Activated CD4-positive, alpha-beta T cell treated with anti-CD3 and anti-CD28 coated beads, Interleukin-2, Interleukin-6, amounts not matched to agents 100 ng/mL and 50 ng/mL, durations not matched to agents 16 hours and 8 hours (primary cell): ENCODE results near the gene ADRA2B.
"Not testable (repeated sequence)": the region's sequence is repeated elsewhere in the genome, so short reads cannot be mapped to it uniquely, and the experiment has no call there.

Experiments
- DNase-seq: peaks from one replicate; pipeline ENCODE4 v3.0.0-alpha.2; 2020

Gene ADRA2B

DNA sequence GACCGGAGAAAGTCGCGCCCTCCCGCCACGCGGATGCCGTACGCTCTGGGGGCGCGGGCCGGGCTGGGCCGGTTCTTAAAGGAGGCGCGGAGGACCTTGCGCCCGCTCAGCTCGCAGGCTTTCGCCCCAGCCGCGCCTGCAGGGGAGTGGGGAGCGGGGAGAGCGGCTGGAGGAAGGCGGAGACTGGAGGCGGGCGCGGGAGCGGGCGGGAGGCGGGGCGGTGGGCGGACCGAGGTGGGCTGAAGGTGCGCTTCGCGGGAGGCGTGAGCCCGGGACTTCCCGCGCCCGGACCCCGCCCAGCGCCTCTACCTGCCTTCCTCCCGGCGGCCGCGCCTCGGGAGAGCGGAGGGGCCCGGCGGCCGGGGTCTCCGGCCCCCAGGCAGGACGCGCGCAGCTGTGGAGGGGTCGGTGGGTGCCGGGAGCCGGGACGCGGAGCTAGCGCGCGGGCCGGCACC, at the start of gene ADRA2B:
ADRA2B (minus strand) TSS at position 148 of the 455 bp plus-strand sequence. CDS start 422 bp downstream, outside the sequence.
- peak; percentile 80 for DNase-seq

DNA sequence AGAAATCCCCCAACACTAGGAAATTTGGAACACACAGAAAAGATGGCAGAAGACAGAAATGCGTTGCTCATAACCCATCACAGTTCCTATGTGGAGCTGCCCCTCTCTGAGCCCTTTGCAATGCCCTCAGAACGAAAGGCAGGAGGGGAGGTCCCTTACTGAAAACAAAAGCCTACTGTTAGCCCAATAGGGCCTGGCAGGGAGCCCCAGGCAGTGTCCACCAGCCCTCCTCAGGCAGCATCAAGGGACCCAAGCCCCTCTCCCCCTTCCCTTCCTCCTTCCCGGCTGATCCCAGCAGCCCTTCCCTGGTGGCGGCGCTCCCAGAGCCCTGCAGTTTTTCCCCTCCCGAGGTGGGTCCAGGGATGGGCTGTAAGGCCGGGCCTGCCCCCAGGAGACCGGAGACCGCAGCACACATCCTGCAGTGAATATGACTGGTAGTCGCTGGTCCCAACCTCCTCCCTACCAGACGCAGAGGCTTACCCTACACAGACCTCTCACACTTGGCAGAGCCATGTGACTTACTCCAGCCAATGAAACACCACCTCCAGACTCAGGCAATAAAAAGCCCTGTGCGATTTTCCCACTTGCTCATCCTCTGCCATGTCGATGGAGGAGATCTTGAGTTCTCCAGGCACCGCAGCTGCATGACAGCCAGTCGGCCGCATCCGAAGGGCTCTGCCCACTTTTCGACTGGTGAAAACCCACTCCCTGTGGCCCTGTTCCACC, 48.3 kb upstream of the ADRA2B start:
- peak; percentile 89 for DNase-seq

DNA sequence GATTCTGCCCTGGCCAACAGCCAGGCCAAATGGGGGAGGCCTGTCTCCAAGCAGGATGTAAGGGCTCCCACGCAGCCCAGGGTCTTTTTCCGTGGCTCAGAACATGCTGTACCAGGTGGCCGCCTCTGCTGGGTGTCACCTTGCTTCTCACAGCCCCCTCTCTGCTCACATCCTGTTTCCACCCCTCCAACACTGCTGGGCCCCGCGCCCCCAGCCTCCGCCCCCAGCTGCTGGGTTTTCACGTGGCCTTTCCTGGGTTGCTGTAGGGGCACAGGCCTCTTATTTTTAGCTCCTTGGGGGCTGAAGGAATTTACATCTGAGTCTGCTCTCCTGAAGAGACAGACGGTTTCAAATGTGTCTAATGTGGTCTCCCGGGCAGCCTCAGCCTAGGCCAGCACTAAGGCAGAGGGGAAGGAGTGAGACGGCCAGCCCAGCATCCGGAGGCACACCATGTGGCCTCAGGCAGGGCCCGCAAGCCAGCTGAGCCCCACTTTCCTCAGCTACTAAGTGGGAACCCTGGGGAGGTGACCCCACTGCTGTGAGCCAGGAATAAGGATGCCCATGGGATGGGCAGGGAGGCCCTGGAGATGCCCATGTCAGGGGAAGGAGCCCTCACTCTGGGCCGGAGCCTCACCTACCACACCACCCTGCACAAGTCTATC, 47.5 kb upstream of the ADRA2B start:
- DNase-seq = peak; percentile 66

DNA sequence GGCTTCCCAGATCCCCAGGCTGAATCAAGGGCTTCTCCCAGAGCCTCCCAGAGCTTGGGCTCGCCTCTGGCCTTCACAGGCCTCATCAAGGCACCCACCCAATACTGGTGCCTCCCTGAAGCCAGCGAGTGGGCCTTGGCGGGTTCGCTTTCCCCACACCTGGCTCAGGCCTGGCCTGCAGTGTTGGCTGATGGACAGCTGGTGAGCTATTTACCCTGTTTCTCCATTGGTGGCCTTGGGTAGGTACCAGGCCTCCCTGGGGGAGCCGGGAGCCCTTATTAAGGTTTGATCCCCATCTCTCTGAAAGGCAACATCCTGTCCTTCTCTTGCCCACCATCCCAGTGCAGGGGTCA, 47.0 kb upstream of the ADRA2B start:
- DNase-seq = no peak

DNA sequence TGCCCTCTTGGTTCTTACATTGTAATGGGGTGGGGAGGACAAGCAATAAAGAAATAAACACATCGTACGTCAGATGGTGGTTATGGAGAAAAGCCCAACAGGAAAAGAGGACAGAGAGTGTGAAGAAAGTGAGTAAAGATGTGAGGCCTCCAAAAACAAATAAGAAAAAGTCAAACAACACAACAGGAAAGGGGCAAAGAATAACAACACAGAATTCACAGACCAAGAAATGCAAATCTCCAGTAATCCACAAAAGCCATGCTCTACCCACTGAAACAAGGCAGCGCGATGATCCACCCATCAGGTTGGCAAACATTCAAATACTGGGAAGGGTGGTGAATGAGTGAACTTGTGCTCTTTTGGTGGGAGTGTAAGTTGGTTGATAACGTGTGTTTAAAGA, 45.5 kb upstream of the ADRA2B start:
- peak; percentile 28 for DNase-seq

DNA sequence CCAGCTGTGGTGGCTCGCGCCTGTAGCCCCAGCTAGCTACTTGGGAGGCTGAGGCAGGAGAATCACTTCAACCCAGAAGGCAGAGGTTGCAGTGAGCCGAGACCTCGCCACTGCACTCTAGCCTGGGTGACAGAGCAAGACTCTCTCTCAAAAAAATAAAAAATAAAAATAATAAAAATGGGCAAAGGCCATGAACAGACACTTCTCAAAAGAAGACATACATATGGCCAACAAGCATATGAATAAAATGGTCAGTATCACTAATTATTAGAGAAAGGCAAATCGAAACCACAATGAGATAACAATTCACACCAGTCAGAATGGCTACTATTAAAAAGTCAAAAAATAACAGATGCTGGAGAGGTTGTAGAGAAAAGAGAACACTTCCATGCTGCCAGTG, 44.0 kb upstream of the ADRA2B start:
- not testable (repeated sequence) for DNase-seq

DNA sequence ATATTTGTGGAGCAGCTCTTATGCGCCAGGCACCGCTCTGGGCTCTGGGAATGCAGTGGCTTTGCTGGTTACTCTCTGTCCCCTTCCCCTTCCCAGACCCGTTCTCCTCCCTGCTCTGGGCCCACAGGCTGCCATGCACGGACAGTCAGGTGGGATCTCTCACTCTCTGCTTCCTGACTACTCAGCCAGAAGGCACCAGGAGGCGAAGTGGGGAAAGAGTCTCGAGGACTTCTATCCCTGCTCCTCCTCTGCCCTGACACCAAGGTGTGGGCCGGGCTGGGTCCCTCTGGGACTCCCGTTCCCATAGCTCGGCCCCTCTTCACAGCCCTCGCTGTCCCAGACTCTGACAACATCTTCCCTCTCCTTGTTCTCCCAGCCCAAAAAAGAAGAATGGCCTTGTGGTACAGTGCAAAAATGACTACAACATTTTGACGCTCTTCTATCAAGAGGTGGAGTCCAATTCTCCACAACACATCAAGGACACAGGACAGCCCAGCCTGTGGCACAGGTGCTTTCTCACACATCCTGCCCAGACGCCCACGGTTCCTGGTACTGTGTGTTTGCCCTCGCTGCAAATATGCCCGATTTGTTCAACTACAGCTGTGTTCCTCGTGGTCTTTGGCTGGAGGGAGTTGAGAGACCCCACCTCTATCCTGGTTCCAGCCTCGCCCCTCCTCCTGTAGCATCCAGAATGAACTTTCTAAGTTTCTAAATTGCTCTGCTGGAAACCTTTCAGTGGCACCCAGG, 42.9 kb upstream of the ADRA2B start:
- DNase-seq = peak; percentile 60

DNA sequence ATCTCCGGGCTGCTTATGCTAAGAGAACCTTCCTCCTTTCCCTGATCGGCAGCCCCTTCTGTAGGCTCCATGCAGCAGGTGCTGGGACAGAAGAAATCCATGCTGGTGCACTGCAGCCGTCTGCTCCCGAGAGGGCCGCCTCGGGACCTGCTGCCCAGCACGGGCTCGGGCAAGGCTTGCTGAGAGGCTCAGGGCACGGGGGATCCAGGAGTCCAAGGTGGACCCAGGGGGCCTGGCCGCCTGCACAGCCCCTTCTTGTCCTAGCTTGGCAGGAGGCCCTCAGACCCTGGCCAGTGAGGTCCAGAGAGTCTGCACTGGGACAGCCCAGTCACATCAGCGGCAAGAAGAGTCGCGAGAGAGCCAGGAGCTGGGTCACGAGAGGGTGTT, 42.2 kb upstream of the ADRA2B start:
- no peak for DNase-seq

DNA sequence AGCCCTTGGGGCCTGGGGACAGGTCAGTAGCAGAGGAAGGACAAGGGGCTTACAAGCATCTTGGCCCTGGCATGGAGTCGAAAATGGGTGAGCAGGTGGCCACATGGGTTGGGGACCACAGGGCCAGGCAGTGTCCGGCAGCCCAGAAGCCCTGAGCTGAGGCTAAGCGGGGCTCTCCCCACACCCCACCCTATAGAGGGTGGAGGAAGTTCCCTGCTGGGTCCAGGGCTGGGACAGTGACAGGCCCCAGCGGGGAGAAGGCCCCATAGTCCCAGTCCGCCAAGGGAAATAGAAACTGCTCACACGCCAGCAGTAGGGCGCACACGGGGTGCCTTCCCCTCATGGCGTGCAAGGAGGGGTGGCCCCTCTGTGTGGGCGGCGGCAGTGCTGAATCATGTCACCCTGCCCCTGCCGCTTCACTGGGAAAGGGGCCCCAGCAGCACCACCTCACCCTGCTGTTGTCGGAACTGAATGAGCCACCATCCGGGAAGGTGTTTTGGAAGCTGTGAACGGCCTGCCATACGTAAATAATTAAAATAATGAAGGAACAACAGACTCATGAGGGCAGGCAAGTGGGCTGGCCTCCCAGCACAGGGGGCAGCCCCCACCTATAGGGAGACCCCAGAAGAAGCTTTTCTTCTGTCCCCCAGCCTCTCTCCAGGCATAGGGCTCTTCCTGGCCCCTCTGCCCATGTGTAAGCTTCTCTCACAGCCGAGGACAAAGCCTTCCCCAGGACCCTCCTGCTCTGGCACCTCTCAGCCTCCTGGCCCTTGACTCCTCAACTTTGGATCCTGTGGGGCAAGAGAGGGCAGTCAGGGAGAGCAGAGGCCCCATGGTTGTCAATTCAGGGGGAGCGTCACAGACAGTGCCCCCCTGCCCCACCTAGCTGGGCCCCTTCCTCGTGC, 41.5 kb upstream of the ADRA2B start:
- DNase-seq = peak; percentile 92

DNA sequence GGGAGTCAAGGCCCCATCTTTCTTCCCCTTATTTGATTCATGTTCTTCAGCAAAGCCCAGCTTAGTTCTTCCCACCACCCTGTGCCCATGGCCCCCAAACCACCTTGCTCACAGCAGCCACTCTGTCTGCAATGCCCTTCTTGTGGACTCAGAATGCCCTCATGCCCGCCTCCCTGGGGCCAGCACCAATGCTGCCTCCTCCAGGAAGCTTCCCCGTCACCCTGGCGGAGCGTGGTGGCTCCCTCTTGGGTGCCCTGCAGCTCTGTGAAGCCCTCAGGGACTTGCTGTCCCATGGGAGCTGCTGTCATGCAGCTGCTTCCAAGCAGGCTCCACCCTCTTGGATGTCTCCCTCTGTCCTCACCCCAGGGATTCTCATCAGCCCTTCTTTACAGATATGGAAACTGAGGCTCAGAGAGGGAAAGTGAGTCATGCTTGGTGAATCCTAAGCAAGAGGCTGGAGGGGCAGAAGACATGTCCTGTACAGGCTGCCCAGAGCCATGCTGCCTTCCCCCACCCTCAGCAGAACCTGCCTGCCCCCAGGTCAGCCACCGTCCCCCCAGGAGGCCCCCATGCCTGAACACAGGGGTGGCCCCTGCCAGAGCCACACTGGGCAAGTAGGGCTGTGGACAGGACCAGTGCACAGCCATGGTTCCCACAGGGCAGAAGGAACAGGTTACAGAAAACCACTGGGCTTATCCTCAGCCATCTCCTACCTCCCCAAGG, 40.7 kb upstream of the ADRA2B start:
- DNase-seq = peak; percentile 20

DNA sequence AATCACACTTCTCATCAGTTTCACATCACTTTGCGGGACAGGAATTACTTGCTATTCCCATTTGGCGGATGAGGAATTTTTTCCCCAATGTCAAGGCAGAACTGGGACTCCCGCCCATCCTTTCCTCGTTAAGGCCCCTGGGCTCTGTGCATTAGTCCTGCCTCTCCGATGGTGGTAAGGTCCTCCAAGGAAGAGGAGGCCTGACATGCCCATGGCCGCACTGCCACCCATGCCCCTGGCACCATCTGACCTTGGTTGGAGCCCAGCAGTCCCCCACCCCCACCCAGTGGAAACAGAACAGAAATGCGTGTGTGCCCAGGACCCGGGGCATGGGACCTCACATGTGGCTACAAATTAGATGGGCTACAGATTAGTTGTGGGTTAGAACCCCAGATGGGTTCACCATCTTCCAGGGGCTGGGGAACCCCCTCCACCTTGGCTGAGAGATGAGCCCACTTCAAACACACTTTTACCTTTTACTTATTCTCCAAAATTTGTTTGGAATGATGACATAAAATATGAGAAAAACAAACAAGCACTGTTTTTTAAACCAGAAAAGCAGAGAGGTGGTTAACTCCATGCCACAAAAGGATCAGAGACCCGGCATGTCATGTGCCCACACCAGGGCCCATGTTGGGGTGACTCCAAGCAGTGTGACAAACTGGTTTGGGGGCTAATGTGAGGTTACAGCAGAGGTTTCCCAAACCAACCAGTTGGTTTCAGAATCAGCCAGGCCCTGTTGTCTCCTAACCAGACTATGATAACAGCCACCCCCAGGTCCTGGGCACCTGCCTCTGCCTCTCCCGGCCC, 39.8 kb upstream of the ADRA2B start:
- DNase-seq = peak; percentile 78

DNA sequence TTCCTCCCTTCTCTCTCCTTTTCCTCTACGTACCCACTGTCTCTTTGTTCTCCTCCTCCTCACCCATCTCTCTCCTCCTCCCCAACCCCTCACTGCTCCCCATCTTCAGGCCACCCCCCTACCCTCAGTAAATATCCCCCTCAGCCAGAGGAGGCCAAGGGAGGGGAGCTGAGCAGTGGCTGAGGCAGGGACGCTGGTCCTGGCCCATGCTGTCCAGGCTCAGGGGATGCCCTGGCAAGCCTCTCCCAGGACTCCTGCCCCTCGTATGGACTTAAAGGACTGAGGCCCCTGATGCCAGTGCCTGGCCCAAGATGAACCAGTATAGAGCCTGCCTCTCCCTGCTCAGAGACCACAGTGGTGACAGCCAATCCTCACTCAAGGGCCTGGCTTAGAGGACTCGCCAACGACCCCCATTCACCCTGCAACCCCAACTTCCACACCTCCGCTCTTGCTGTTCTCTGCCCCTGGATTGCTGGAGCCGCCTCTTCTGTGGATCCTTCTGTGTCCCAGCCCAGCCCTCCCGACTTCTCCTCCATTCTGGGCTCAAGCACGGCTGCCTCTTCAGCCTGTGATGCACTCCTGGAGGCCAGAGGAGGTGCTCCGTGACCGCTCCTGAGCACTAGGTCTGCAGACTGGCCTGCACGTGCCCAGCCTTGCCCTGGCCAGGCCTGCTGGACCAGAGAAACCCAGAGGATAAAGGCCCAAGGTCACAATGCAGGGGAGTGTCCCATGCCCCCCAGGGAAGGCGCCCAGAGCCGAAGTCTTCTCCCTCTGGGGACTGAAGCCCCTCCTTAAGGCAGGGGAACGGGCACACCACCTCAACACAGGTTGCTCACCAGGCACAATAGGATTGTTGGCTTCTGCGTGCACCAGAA, 38.4 kb upstream of the ADRA2B start:
- DNase-seq = no peak

DNA sequence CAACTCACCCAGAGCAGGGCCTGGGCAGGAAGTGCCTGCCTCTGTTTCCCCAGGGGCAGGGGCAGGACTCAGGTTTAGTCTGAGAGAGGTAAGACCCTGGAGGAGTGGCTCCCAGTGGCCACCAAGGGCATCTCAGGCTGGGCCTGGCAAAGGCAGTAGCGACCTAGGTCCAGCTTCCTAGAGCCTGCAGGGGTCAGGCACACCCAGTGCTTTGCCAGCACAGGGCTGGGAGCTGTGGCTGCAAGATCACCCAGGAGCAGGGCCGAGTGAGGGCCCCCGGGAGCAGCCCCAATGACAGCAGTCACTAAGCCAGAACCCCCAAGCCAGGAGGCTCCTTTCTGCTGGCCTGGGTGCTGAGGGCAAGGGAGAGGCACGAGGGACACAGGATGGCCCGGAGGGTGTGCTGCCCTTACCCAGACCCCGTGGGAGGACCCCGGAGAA, 37.6 kb upstream of the ADRA2B start:
- no peak for DNase-seq

DNA sequence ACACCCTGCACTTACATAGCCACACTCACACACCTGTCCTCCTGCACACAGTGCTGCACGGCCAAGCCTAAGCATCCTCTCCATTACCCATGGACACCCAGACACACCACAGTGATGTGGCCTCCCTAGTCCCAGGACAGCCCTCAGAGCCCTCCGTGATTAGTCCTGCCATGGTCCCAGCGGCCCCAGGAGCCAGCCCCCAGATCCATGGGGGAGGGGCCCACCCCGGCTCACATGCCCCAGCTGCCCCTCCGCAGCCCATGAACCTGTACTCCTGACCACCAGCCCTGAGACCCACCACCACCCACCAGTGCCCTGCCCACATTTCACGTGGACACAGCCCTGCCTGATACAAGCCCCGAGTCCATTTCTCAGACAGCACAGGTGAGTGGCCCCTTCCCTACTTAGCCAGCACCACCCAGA, 36.9 kb upstream of the ADRA2B start:
- no peak for DNase-seq

DNA sequence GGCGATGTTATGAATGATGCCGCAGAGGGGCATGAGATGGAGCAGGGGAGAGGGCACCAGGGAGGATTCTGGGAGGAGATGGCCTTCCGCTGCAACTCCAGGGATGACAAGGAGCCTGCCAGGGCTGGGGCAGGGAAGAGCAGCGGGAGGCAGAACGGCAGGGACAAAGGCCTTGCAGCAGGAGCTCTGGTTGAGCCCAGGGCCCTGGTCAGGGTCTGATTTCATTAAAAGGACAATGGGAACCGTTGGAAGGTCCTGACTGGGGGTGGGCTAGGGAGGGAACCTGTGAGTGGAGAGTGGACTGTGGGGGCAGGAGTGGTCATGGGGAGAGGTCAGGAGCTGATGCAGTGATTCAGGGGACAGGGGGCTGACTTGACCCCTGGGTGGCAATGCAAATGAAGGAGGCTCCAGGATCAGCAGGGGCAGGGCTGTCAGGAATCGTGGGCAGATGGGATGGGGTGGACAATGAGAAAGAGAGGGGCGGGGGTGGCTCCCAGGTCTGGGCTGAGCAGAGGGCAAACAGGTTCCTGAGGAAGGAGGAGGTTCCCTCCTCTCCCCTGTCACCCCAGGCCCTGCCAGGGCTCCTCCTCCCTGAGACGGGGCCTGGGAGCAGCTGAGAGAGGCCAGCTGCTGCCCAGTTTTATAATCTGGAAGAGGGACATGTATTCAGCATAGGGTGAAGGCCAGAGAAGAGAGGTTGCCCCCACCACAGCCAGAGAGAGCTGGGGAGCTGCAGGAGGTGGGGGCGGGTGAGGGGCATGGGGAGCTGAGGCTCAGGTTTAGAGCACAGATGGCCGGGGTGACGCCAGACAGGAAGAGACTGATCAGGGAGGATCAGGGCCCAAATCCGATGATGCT, 36.2 kb upstream of the ADRA2B start:
- no peak for DNase-seq

DNA sequence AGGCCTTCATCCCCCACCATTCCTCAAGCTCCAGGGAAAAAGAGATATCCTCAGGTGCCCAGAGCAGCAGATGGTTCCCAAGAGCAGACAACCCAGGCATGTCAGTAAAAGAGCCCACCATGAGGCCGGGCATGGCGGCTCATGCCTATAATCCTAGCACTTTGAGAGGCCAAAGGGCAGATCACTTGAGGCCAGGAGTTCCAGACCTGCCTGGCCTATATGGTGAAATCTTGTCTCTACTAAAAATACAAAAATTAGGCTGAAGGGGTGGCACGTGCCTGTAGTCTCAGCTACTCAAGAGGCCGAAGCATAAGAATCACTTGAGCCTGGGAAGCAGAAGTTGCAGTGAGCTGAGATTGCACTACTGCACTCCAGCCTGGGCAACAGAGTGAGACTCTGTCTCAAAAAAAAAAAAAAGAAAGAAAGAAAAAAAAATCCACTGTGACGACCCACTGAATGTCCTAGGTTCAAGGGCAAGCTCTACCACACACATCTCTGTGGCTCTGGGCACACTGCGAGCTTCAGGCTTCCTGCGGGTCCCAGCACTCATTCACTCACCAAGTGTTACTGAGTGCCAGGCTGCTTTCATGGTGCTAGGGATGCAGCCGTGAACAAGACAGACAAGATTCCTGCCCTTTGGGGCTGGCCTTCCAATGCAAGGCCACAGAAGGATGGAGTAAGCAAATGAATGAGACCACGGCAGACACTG, 35.4 kb upstream of the ADRA2B start:
- no peak for DNase-seq

DNA sequence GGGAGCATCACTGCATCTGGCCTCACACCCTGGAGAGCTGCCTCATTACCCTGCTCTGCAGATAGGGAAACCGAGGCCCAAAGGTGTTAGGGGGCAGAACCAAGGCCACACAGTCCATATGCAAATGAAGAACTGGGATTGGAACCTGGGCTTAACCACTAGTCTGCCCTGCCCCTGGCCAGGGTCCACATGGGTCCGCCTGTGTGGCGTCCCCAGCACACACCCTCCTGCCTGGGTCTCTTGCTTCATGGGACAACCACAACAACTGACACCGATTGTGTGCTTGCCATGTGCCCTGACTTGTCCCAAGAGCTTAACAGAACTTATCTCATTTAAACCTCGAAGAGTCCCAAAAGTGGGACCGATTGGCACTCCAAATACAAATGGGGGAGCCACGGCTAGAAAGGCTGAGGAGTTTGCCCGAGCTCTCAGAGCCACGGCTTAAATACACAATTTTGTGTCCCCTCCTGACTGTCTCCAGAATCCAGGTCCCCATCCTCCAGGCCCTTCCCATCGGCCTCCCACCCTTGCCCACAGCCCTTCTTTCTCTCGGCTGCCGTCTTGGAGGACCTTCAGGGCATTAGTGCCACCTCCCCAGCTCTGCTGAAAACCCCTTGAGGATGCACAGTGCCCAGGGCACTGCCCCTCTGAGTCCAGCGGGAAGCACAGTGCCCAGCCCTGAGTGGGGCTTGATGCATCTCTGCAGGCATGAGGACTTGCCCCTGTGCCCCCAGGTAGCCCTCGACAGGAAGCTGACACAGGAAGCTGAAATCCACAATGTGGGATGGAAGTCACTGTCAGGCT, 34.6 kb upstream of the ADRA2B start:
- DNase-seq = no peak
